Activated CD4-positive, alpha-beta T cell treated with anti-CD3 and anti-CD28 coated beads for 48 hours (primary cell): ENCODE data around the gene IRS2.

Experiments
- DNase-seq: peaks from one replicate; pipeline ENCODE4 v3.0.0-alpha.2; 2020

IRS2 gene

DNA sequence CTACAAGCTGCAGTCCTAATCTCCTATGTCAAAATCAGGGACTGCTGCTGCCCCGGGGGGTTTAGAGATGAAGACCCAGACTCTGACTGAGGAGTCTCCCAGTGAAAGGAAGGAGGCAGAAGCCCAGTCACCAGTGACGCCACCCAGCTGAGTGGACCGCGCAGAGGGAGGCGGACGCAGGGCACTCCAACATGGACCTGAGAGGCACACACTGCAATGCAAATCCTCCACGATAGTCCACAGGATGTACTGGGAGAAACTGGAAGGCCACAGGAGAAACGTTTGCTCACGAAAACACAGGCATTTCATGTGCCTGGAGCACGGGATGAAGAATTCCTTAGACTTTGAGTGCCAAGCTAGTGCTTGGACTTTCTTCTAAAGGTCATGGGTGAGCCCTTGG, 58.3 kb downstream of the IRS2 start:
- no peak for DNase-seq

- no peak for DNase-seq
Observed at GRCh38 chr13:109727251-109727650, 59.1 kb downstream of the IRS2 start.

- no peak for DNase-seq
Observed at GRCh38 chr13:109725995-109726637, 60.3 kb downstream of the IRS2 start.

GRCh38 chr13:109725297-109725696, 61.1 kb downstream of the IRS2 start:
- DNase-seq = no peak

GRCh38 chr13:109724603-109725002, 61.8 kb downstream of the IRS2 start:
- DNase-seq = no peak

GRCh38 chr13:109723046-109723445, 63.3 kb downstream of the IRS2 start:
- no peak for DNase-seq

GRCh38 chr13:109722068-109722467, 64.3 kb downstream of the IRS2 start:
- DNase-seq = no peak

DNA sequence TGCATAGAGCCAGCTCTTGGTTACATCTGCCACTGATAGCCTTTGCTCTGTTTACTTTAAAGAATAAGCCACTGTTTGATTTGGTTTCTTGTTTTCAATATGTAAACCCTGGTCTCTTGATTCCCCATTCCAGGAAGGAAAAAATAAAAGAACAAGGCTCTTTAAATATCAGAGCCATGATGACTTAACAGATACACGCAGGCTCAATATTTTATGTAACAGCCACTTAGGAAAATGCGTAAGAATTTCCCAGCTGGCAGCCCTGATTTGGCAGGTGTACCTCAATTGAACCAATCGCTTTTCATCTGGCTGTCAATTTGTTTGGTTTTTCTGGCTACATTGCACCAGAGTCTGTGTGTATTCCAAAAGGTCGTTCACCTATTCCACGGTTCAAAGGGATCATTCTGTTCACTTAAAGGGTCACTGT, 65.6 kb downstream of the IRS2 start:
- no peak for DNase-seq

- no peak for DNase-seq
Observed at GRCh38 chr13:109719962-109720646, 66.3 kb downstream of the IRS2 start.

- DNase-seq = no peak
Observed at GRCh38 chr13:109718726-109719125, 67.7 kb downstream of the IRS2 start.

DNA sequence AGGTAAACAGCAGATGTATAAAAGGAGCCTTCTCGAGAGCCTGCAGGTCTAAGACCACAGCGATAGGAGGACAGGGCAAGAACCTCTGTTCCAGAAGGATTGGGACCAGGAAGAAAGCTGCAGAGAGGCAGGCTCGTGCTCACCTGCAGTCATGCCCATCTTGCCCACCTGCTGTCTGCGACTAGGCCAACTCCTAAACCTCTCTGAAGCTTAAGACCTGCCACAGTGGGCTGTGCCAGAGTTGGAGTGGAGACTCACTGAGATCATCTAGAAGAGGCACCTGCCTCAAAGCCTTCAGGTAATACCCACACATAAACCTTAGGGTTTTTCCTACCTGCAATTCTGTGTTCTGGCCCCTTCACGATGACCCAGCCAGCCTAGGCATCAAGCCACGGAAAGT, 68.7 kb downstream of the IRS2 start:
- no peak for DNase-seq

GRCh38 chr13:109715902-109716301, 70.5 kb downstream of the IRS2 start:
- no peak for DNase-seq

DNA sequence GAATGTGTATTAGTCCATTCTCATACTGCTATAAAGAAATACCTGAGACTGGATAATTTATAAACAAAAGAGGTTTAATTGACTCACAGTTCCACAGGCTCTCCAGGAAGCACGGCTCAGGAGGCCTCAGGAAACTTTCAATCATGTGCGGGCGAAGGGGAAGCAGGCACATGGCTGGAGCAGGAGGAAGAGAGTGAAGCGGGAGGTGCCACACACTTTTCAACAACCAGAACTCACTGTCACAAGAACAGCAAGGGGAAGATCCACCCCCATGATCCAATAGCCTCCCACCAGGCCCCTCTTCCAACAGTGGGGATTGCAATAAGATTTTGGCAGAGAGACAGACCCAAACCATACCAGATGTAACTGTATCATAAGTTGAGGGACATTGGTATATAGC, 72.7 kb downstream of the IRS2 start:
- no peak for DNase-seq

GRCh38 chr13:109712124-109712722, 74.2 kb downstream of the IRS2 start:
- DNase-seq = no peak

- DNase-seq = no peak
Observed at GRCh38 chr13:109707742-109708617, 78.4 kb downstream of the IRS2 start.

- DNase-seq = no peak
Observed at GRCh38 chr13:109707044-109707741, 79.2 kb downstream of the IRS2 start.

GRCh38 chr13:109706015-109706715, 80.2 kb downstream of the IRS2 start:
- no peak for DNase-seq

DNA sequence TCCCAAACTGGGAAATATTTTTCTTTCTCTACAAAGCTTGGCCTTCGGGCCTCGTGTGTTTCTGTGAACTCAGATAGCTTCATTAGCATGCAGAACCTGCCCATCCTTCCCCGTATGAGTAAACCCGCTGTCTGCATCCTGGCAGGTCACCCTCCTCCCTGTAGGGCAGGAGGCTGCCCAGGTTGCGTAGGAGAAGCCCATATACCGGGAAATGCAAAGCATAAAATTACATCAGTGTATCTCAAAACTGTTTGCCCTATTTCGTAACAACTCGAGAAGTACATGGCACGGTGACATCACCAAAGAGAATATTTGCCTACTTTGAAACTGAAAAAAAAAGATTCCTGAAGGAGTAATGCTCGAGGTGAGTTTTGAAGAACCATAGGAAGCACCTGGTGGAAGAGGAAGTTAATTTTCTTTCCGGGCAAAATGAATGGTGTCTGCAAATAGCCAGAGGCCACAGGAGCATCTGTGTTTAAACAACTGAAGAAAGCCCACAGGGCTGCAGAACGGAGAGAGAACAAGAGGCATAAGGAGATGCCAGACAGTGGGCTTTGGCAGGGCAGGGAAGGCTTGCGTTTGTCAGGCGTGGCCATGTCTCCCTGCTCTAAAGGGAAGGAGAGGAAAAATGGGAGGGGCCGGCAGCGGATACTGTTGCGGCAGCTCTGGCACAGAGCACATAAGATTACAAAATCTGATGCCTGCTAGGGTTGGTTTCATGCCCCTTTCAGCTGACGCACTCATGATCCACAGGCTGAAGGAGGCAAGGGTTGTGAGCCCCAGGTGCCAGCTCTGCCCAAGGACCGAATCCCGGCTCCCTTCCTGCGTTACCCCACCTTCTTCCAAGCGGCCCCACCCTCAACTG, 81.4 kb downstream of the IRS2 start:
- DNase-seq = no peak

DNA sequence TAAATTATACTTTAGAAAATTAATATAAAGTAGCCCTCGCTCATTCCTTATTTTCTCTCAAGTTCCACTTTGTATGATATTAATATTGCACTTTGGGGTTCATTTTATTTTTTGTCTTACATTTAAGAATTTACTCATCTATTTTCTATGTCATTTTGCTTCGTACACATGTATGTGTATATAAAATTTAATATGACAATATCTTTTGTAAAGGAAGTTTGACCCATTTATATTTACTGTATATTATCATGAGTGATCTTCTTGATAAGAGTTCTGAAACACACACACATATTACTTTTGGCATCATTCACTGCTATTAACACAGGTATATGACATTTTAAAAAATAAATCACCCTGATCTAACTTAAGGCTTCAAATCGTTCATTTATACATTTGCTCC, 83.1 kb downstream of the IRS2 start:
- no peak for DNase-seq
